Measurements from ENCODE around the gene DAPK1. TPM values are rescaled to one million over a fixed set of nuclear protein-coding genes. Genes with fewer than 3 reads are reported as not detected.

The DAPK1 gene
- polyA plus RNA-seq, 1 experiment, result 5.4 TPM

DNA sequence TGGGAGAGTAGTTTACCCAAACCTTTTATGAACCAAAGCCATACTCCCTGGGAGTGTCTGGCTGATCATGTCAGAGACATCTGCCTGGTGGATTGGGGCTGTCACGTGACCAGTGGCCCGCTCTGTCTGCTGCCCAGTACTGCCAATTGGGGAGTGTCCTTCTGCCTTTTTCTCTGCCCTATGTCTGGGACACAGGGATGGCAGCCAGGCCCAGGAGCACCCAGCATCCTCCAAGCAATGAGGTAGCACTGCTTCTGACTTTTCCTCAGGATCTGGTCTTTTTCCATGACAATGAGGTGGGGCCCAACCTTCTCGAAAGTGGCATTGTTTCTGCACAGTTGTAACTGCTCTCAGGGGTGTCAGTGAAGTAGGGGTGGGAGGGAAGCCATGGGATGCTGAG lies 21.8 kb downstream of the DAPK1 start:
- POLR2A ChIA-PET, result no interaction called here
- Histone ChIP-seq H3K27me3 (ENCODE audit: control insufficient read depth, insufficient read depth, low read length) (no peaks in the 10 kb centered on the region), H3K4me3 (ENCODE audit: low read depth, low read length) (no peak overlapping the region), H3K36me3 (ENCODE audit: control insufficient read depth, insufficient read depth, low read length) (no peaks in the 10 kb centered on the region)
- CTCF ChIA-PET, result interaction anchor here (0.6 kb wide), 1 partner anchor 17 kb away, joined by 3 read pairs; no protein-coding TSS in a partner anchor
- DNase-seq (ENCODE audit: low read depth), result no peak
- TF ChIP-seq, protein P1, sequence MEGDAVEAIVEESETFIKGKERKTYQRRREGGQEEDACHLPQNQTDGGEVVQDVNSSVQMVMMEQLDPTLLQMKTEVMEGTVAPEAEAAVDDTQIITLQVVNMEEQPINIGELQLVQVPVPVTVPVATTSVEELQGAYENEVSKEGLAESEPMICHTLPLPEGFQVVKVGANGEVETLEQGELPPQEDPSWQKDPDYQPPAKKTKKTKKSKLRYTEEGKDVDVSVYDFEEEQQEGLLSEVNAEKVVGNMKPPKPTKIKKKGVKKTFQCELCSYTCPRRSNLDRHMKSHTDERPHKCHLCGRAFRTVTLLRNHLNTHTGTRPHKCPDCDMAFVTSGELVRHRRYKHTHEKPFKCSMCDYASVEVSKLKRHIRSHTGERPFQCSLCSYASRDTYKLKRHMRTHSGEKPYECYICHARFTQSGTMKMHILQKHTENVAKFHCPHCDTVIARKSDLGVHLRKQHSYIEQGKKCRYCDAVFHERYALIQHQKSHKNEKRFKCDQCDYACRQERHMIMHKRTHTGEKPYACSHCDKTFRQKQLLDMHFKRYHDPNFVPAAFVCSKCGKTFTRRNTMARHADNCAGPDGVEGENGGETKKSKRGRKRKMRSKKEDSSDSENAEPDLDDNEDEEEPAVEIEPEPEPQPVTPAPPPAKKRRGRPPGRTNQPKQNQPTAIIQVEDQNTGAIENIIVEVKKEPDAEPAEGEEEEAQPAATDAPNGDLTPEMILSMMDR (IDR thresholded peaks at IDR 0.05; ENCODE audit: insufficient read depth, low read depth, low read length), result no peak

DNA sequence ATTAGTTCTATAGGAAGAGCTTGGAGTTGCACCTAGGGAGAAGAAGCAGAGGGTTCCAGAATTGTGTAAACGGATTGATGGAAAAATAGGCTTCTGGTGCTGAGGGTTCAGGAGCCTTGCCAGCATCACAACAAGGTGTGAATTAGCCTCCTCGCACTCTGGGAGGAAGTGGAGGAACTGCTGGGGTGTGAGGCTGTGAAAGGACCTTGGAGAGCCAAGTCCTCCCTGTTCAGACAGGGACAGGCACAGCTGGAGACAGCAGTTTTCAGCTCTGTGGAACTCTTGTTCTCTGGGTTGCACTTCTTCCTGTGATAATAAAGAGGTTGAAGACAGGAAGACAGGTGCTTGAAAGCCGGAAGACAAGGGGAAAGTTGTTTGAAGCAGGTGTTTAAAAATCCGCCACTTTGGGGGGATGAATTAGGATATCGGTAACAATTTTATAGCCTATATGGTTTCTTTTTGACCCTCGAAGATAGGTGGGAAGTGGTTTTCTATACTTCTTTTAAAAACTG lies 22.6 kb downstream of the DAPK1 start:
- no peak overlapping the region for H3K4me3 ChIP-seq (ENCODE audit: low read depth, low read length)
- POLR2A ChIA-PET, result no interaction called here
- CTCF ChIA-PET, result no interaction called here
- no peaks in the 10 kb centered on the region for H3K27me3 ChIP-seq (ENCODE audit: control insufficient read depth, insufficient read depth, low read length)
- no peak for DNase-seq (ENCODE audit: low read depth)
- no peaks in the 10 kb centered on the region for H3K36me3 ChIP-seq (ENCODE audit: control insufficient read depth, insufficient read depth, low read length)
- TF ChIP-seq, protein P1 (IDR thresholded peaks at IDR 0.05; ENCODE audit: insufficient read depth, low read depth, low read length), result no peak

DNA sequence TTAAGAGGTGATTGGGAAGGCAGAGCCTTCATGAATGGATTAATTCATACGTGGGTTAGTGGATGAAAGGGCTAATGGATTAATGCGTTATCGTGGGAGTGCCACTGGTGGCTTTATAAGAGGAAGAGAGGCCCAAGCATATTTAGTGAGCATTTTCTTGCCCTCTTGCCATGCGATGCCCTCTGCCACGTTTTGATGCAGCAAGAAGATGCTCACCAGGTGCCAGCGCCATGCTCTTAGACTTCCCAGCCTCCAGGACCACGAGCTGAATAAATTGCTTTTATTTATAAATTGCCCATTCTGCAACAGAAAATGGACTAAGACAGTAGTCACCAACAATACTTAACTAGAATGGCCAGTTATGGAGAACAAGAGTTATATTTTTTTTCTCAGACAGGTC lies 24.2 kb downstream of the DAPK1 start:
- Histone ChIP-seq H3K27me3 (ENCODE audit: control insufficient read depth, insufficient read depth, low read length) (no peaks in the 10 kb centered on the region), H3K36me3 (ENCODE audit: control insufficient read depth, insufficient read depth, low read length) (no peaks in the 10 kb centered on the region), H3K4me3 (ENCODE audit: low read depth, low read length) (no peak overlapping the region)
- DNase-seq (ENCODE audit: low read depth), result no peak
- ChIA-PET CTCF (interaction anchor here (1.0 kb wide), 1 partner anchor 13 kb away, joined by 3 read pairs; no protein-coding TSS in a partner anchor), POLR2A (no interaction called here)
- TF ChIP-seq, protein P1 (IDR thresholded peaks at IDR 0.05; ENCODE audit: insufficient read depth, low read depth, low read length), result no peak

DNA sequence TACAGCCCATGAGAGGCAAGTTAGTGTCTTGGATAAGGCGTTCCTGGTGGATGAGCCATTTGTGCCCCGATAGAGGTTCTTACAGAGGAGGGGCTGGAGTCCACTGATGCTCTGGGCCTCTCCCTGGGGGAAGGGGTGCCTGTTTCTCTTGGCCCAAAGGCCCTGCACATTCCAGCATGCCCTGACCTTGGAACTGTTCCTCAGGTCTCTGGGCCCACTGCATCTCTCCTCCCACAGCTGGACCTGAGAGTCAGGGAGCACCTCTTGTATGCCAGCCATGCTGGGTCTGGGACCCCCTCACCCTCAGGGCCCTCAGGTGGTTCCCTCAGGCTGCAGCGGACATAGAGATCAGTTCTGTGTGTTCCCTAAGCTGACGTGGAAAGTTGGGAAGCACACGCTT lies 26.4 kb downstream of the DAPK1 start:
- Histone ChIP-seq H3K4me3 (ENCODE audit: low read depth, low read length) (no peak overlapping the region), H3K27me3 (ENCODE audit: control insufficient read depth, insufficient read depth, low read length) (no peaks in the 10 kb centered on the region), H3K36me3 (ENCODE audit: control insufficient read depth, insufficient read depth, low read length) (no peaks in the 10 kb centered on the region)
- TF ChIP-seq, protein P1 (IDR thresholded peaks at IDR 0.05; ENCODE audit: insufficient read depth, low read depth, low read length), result no peak
- ChIA-PET CTCF (no interaction called here), POLR2A (interaction anchor here (0.6 kb wide), 1 partner anchor 13 kb away, joined by 4 read pairs; no protein-coding TSS in a partner anchor)
- DNase-seq (ENCODE audit: low read depth), result no peak

DNA sequence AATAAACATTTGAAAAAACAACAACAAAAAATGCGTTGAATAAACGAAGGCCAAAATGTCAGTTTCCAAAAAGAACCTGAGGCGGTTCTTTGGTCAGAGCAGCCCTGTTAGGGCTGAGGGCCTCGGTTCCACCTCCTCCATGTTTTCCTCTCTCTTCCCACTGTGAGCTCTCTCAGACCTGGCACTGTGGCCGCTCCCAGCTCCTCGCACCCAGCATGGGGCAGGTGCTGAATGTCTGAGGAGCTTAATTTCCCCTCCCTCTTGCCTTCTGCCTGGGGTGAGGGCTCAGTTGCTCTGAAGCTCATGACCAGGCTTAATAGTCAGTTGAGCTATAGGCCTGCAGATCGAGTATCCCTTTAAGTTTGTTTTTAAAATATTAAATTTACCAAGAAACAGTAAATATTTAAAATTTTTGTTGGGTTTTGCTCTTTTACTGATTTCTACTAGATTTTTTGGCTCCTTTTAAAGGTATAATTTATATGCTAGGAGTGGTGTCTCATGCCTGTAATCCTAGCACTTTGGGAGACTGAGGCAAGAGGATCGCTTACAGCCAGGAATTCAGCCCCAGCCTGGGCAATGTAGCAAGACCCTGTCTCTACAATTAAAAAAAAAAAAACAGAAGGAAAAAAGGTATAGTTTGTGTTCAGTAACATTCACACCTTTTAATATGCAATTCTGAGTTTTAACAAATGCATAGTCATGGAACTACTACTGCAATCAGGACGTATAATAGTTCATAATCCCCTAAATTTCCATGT lies 28.1 kb downstream of the DAPK1 start:
- DNase-seq (ENCODE audit: low read depth), result no peak
- TF ChIP-seq, protein P1 (IDR thresholded peaks at IDR 0.05; ENCODE audit: insufficient read depth, low read depth, low read length), result no peak
- ChIA-PET CTCF (no interaction called here), POLR2A (no interaction called here)
- Histone ChIP-seq H3K4me3 (ENCODE audit: low read depth, low read length) (no peak overlapping the region), H3K36me3 (ENCODE audit: control insufficient read depth, insufficient read depth, low read length) (no peaks in the 10 kb centered on the region), H3K27me3 (ENCODE audit: control insufficient read depth, insufficient read depth, low read length) (no peaks in the 10 kb centered on the region)
